Activated CD8-positive, alpha-beta memory T cell treated with anti-CD3 and anti-CD28 coated beads, Interleukin-2, amount 50 U/mL, for 1 hour (primary cell): Measurements from ENCODE around the gene ART5.
"Not testable (repeated sequence)": the region's sequence is repeated elsewhere in the genome, so short reads cannot be mapped to it uniquely, and the experiment has no call there.

Source experiments
- DNase-seq: peaks from one replicate; pipeline ENCODE4 v3.0.0-alpha.2; 2020; ENCODE audit errors: extremely low read depth

ART5 gene

DNA sequence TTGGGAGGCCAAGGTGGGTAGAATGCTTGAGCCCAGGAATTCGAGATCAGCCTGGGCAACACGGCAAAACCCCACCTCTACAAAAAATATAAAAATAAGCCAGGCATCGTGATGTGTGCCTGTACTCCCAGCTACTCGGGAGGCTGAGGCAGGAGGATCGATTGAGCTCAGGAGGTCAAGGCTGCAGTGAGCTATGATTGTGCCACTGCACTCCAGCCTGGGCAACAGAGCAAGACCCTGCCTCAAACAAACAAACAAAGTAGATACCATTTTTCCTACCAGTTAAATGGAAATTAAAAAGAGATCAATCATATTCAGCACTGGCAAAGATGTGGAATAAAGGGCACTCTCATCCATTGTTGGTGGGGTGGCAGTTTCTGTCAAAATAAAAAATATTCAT, 15.5 kb upstream of the ART5 start:
- not testable (repeated sequence) for DNase-seq

DNA sequence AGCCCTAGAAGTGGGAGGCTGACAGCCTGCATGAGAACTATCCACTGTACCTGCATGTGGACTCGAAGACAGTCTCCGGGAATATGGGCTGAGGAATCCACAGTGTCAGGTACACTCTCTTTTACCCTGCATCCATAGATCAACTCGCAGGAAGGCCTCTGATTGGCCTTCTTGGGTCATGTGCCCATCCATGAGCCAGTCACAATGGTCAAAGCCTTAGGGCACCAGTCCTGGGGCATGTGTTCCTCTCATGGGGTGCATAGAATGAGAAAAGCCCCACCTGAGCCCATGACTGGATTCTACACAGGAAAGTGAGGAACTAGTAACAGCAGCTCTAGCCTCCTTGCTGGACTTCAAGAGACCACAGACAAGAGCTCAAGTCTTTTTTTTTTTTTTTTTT, 13.8 kb upstream of the ART5 start:
- DNase-seq, result no peak

DNA sequence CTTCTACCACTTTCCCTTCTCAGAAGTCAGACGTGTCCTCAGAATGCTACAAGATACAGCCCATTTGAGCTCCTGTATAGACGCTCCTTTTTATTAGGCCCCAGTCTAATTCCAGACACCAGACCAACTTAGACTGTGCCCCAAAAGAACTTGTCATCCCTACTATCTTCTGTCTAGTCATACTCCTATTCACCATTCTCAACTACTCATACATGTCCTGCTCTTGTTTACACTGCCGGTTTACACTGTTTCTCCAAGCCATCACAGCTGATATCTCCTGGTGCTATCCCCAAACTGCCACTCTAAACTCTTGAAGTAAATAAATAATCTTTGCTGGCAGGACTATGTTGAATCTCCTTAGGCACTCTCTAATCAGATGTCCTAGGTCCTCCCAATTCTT, 10.7 kb upstream of the ART5 start:
- not testable (repeated sequence) for DNase-seq

DNA sequence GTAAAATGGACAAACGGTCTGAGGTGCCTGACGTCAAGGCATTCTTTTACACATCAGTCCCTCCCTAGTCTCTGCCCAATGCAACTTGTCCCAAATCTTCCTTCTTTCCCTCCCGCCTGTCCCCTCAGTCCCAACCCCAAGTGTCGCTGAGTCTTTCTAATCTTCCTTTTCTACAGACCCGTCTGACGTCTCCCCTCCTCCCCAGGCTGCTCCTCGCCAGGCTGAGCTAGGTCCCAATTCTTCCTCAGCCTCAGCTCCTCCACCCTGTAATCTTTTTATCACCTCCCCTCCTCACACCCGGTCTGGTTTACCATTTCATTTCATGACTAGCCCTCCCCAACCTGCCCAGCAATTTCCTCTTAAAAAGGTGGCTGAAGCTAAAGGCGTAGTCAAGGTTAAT, 7.6 kb upstream of the ART5 start:
- not testable (repeated sequence) for DNase-seq

DNA sequence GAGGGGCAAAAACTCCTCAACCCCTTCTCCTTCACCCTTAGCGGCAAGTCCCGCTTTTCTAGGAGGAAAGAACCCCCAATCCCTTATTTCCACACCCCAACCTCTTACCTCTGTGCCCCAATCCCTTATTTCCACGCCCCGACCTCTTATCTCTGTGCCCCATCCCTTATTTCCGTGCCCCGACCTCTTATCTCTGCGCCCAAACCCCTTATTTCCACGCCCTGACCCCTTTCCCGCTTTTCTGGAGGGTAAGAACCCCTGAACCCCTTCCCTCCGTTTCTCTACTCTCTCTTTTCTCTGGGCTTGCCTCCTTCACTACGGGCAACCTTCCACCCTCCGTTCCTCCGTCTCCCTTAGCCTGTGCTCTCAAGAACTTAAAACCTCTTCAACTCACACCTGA, 7.1 kb upstream of the ART5 start:
- DNase-seq, result not testable (repeated sequence)

DNA sequence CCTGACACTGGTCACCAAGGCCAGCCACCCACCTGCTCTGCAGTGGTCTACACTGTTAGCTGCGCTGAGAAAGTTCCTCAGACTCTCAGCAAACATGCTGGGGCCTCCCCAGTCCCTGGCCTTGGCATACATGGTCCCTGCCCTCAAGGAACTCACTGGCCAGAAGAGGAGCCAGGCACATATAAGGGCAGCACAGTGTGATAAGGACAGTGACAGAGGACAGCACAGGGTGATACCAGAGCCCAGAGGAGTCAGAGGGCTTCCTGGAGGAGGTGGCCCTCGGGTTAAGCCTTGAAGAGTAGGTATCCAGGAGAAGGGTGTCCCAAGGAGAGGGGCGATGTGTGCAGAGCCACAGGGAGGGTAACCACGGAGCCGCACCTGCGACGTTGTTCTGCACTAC, 3.8 kb upstream of the ART5 start:
- DNase-seq, result no peak

DNA sequence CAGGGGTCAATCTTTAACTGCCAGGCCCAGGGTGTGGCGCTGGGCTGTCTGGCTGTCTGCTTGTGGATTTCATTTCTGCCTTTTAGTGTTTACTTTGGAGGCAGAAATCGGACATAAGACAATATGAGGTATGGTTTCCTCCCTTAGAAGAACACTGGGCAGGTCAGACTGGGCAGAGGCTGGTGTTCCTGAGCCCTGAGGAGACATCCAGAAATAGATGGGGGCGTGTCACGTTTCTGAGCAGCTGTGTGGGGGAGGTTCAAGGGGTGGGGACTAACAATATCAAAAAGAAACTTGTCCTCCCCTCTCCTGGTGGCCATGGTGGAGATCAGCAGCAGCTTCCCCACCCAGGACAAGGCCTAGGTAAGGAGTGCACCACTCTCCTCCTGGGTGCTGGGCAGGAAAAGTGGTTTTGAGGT, 3.0 kb upstream of the ART5 start, which contains the start of gene ART1:
Gene ART1, plus strand, starts transcription at position 312 of the 419 bp plus-strand sequence. CDS start 14,086 bp downstream, outside the sequence.
- DNase-seq, result no peak

DNA sequence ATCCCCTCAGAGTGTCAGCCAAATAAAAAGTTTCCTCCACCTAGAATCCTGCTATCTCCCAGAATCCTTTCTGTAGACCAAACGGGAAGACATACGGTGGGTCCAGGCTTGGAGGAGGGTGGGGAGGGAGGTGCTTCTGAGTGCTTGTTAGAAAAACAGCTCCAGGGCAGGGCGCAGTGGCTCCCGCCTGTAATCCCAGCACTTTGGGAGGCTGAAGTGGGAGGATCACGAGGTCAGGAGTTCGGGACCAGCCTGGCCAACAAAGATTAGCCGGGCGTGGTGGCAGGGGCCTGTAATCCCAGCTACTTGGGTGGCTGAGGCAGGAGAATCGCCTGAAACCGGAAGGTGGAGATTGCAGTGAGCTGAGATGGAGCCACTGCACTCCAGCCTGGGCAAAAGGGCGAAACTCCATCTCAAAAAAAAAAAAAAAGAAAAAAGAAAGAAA, 1.3 kb upstream of the ART5 start:
- not testable (repeated sequence) for DNase-seq

DNA sequence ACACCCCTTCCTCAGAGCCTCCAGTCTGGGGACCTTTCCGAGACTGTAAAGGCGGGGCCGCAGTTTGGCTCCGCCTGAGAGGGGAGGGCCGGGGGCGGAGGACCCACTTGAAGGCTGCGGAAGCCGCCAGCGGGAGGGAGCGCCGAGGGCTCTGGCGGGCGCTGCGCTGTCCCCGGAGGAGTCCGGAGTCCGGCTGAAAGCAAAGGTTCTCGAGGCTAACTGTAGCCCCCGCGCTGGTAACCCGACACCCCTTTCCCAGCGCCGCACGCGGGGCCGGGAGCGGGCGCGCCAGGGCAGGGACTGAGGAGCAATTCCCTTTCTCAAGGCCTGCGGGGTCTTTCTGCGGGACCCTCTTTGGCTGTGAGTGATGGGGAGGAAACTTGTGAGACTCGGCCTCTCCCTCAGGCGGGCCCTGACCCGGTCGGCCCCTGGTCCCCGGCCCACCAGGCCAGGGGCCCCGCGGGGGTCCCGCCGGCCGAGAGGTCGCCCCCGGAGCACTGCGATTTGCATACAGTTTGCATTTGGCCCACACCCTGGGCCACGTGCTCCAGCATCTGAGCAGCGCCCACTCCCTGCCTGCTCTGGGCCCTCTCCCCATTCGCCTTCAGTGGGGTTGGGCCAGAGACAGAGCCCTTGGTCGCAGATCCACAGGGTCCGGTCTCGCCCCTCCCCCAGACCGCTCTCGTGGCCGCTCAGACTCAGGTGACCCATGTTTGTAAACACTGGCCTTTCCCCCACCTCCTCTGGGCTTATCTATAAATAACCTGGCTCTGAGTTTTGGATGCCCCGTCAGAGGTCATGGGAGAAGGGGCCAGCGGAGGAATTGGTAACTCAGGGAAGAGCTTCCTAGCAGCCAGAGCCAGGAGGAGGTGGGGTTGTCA, 519 bp upstream of the ART5 start:
- peak; percentile 10 for DNase-seq

DNA sequence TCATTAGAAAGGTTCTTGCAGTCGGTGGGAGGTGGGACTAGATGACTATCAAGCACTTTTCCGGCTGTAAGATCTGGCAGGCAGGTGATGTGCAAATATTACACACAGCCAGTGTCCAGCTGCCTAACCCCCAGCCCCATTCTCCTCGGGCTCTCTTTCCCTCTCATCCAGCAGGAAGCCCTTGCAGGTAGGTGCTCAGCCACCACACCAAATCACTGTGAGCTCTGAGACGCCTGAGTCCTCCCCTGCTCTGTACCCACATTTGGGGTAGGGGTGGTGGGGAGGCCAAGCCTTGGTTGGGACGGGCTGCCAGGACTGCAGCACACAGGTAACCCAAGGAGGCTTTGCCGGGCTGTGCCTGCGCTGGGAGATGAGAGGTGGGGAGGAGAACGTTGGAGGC, 601 bp downstream of the ART5 start:
- no peak for DNase-seq

DNA sequence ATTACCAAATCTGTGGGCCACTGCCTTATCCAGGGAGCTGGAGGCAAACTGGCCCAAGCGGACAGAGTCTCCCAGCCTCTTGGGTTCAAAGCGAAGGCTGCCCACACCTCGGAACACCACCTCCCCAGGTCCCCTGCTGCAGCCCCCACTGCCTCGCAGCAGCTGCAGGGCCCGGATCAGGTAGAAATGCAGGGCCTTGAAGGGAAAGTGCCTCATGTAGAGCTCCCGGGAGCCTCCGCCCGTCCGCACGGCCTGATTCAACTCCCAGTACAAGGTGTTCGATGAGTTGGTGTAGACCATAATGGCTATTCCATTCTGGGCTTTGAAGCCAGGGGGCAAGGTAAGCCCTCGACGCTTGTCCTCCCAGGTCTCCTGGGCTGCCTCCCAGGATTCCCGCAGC, 2.0 kb downstream of the ART5 start:
- no peak for DNase-seq

DNA sequence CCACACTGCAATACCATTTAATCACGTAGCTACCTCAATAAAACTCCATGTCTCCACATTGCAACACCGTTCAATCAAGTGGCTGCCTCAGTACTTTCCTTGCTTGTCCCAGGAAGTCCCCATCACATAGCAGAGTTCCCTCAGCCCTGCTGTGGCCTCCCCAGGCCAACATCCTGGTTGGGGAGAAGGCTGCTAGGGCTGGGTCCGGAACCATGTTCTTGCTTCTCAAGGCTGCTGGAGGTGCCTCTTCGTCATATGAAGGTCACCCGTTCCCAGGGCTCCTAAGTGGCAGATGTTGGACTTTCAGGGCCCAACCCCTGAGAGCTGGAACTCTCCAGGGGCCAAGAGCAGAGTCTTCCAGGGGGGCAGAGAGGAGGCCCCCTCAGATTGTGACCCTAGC, 3.3 kb downstream of the ART5 start:
- DNase-seq, result no peak

DNA sequence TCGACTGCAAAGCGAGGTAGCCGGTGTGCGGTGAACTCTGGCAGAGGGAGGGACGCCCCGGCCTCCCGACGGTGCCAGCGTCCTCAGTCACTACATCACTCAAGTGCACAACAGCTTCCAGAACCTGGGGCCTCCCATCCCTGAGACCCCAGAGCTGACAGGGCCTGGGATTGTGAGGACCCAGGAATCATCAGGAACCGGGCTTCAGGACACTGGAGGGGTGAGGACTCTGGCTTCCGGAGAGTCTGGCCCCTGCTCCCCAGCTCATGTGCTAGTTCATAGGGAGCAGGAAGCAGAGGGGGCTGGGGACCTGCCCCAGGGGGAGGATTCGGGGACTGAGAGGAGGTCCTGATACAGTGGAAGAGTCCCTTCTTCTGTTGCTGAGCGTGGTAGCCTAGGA, 4.6 kb downstream of the ART5 start:
- no peak for DNase-seq

DNA sequence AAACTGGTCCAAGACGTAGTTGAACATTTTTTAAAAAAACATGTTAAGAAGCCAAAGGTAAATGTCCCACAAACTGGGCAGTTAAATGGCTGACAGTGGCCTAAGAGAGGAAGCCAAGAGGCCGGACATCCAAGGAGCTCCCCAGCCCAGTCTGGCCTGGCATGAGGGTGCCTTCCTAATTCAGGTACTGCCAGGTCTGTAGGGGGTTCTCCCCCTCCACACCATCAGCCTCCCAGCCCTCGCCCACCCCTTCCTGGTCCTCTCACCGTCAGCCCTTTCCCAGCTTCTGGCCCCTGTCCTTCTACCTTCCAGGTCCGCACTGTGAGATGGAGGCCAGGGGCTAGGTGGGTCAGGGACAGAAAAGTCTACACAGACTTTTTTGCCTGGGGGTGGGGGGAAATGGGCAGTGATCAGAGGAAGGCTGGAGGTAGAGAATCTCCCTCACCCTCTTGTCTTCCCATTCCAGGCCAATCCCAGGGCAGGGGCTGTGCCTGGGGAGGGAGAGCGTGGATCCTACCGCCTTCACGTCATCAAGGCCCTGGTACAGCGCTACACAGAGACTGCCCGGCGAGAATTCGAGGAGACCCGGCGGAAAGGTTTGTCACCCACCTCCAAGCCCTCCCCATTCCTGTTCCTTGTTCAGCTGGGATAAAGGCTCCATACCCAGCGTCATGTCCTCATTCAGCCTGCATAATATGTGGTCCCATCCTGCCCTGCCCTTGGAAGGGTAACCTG, 6.0 kb downstream of the ART5 start:
- no peak for DNase-seq

DNA sequence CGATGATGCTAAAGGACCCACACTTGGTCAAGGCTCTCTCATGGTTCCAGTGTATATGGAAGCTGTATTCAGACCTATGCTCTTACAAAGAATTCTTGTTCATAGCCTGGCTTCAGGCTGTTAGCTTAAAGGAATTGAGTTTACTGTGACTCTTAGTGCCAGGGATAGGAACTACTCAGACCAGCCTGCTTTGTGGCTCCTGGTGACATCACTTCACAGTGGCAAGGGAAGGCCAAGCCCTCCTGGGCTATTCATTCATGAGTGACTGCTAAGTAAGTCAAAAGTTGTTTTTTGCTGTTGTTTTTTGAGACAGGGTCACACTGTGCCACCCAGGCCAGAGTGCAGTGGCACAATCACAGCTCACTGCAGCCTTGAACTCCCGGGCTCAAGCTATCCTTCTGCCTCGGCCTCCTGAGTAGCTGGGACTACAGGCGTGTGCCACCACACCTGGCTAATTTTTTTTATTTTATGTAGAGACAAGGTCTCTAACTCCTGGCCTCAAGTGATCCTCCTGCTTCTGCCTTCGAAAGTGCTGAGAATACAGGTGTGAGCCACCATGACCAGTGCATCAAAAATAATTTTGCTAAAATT, 9.6 kb downstream of the ART5 start:
- DNase-seq, result no peak

DNA sequence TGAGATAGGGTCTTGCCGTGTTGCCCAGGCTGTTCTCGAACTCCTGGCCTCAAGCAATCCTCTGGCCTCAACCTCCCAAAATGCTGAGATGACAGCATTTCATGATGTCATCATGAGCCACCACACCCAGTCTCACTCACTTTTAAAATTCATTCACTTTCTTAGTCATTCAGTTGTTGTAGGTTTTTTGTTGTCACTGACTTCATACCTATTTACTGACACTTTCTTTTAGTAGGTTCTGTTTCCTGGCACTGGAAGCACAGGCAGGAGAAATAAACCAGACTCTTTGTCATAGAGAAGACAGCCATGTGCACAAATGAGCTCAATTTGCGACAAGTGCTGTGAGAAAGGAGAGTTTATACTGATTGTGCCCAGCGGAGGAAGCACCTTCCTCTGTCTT, 10.5 kb downstream of the ART5 start:
- DNase-seq, result no peak

DNA sequence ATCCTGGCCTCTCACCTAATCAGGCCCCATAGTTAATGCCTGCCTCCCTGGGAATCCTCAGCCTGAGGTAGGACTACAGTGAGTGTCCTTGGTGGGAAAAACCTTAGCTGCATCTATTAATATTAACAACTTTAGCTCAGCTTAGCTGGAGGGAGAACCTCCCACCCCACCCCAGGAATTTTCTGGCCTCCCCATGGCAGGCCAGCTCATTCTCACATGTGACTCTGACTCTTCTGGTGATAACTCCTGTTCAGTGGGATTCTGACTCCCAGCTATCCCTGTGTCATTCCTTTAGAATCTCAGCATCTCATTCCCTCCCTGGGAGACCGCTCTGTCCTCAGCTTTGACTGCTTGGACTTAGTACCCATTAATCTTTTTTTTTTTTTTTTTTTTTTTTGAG, 14.5 kb downstream of the ART5 start:
- no peak for DNase-seq

DNA sequence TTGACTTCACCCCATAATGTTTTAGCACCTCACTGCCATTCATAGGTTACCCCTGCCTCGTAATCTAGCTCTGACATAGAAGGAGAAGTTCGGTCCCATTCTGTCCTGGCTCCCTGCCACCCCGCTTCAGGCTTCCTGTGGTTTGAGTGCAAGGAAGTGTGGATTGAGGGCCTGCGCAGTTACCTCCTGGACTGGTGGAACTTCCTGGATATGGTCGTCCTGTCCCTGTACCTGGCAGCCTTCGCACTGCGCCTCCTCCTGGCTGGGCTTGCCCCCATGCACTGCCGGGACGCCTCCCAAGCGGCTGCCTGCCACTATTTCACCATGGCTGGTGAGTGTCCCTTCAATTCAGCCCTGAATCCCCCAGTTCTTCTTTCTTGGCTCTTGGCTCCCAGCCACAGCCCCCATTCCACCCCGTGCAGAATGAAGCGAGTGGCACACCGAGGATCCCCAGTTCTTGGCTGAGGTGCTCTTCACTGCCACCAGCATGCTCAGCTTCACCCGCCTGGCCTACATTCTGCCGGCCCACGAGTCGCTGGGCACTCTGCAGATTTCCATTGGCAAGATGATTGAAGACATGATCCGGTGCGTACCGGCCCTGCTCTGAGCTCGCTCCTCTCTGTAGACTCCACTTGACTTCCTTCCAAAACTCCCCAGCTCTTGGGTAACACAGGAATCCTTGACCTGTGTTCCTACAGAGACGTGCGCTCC, 15.4 kb downstream of the ART5 start:
- no peak for DNase-seq

DNA sequence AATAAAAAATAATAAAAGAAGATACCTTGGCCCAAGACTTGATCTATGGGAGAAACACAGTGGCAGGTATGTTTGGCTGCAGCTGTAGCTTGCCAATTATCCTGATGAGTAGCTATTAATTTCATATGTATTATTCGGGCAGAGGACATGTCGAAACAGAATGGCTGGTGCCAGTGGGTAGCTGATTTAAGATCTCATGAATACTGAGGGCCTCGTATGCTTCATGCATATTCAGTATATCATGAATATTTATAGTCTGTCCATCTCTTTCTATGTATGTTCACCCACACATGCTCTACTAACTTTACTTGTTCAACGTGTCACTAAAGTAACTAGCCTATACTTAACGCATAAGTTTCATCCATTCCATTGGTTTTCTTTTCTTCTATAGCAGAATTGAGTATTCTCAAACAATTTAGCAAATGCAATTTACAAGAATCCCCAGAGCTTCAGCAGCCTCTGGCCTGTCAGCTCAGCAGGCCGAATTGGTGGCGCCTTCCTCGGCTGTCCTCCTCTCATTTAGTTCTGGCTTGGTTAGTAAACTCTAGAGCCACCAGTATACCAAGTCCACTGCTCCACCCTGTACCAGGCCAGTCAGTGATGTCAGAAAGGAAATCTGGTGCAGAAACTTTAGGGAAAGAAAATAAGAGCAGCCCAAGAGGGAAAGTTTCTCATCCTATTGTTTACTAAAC, 17.9 kb downstream of the ART5 start:
- no peak for DNase-seq

DNA sequence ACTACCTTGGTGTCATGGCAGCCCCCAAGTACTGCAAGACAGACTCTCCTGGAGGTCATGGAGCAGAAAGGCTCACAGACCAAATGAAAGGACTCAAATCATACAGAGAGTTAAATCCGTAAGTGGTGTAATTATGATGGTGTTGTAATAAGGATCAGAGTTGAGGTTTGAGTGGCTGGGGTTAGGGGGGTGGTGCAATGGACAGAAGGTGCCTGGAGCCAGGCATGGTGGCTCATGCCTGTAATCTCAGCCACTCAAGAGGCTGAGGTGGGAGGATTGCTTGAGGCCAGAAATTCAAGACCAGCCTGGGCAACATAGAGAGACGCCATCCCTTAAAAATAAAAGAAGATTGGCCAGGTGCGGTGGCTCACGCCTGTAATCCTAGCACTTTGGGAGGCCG, 18.7 kb downstream of the ART5 start:
- no peak for DNase-seq

DNA sequence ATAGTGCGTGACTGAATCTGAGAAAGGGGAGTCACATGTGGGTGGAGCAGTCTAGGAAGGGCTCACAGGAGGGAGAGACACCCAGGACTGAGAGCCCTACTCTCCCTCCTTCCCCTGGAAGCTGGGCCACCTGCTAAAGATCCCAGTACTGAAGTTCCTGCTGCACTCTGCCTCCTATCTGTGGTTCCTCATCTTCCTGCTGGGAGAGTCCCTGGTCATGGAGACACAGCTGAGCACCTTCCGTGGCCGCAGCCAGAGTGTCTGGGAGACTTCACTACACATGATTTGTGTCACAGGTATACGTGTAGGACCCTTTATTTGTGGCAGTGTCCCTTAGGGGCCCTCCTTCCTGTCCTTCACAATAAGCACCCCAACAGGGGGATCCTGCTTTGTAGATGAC, 19.3 kb downstream of the ART5 start:
- no peak for DNase-seq
